GM23338 (cell line): Measurements from ENCODE around the gene APOL3.

Experiments
- CTCF ChIP-seq, 2 experiments: fragments of 200-600 bp in 1 of 2; sonication (generic) in 1 of 2; conservative IDR thresholded peaks; 2 replicates each; pipeline versions ENCODE4 v1.5.1 to v1.6.1; 2016 to 2017; ENCODE audit warnings: antibody characterized with exemption in 2 of 2, low read depth in 2 of 2, mild to moderate bottlenecking in 2 of 2, moderate library complexity in 1 of 2
- REST ChIP-seq: IDR thresholded peaks from one replicate; pipeline ENCODE4 v1.6.1; 2018; ENCODE audit warnings: antibody characterized with exemption; ENCODE audit not compliant: unreplicated experiment

- TF ChIP-seq CTCF (conservative IDR thresholded peaks at IDR 0.05; ENCODE audit: low read depth in 2 of 2) (no peak), REST (no peak)
Observed at GRCh38 chr22:36097880-36098279, 62.7 kb downstream of the APOL3 start.
